ENCODE results near the gene DVL3.

DVL3 gene

DNA sequence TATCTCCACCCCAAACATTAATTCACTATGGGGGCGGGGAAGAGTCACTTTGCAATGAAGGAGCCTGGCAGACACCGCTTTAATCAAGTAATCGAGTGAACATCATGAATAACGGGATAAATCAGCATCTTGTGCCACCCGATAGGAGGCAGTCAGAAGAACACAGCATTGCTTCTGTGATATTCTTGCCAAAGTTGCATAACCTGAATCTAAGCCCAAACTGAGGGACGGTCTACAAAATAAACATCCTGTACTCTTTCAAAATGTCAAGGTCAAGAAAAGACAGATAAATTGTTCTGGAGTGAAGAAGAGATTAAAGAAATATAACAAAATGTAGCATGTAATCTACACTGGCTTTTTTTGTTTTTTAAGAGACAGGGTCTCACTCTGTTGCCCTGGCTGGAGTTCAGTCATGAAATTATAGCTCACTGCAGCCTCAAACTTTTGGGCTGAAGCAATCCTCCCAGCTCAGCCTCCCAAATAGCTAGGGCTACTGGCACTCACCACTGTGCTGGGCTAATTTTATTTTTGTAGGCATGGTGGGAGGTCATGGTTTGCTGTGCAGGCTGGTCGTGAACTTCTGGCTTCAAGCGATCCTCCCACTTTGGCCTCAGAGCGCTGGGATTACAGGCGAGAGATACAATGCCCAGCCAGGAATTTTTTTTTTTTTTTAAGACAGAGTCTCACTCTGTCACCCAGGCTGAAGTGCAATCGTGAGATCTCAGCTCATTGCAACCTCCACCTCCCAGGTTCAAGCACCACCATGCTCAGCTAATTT lies 54.2 kb downstream of the DVL3 start:
- no peak overlapping the region for H3K4me3 ChIP-seq (ENCODE audit: low read depth, low read length)
- no peak for TF ChIP-seq CTCF (IDR thresholded peaks at IDR 0.05; ENCODE audit: borderline replicate concordance, insufficient read depth, low read depth, low read length)

DNA sequence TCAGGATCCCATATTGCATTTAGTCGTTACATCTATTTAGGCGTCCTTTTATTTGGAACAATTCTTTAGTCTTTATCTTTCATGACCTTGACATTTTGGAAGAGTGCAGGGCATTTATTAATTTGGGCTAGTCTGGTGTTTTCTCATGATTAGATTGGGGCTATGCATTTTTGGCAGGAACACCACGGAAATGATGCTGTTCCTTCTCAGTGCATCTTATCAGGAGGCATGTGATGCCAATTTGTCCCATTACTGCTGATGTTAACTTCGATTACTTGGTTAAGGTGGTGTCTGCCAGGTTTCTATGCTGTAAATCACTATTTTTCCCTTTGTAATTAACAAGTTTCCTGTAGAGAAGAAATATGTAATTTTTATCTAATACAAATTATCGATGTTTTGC lies 56.1 kb downstream of the DVL3 start:
- TF ChIP-seq CTCF (IDR thresholded peaks at IDR 0.05; ENCODE audit: borderline replicate concordance, insufficient read depth, low read depth, low read length), result no peak
- H3K4me3 ChIP-seq (ENCODE audit: low read depth, low read length), result no peak overlapping the region

- no peak for TF ChIP-seq CTCF (IDR thresholded peaks at IDR 0.05; ENCODE audit: borderline replicate concordance, insufficient read depth, low read depth, low read length)
- no peak overlapping the region for H3K4me3 ChIP-seq (ENCODE audit: low read depth, low read length)
Observed at GRCh38 chr3:184211718-184212117, 56.5 kb downstream of the DVL3 start.

GRCh38 chr3:184218814-184219213 lies 63.6 kb downstream of the DVL3 start:
- no peak for TF ChIP-seq CTCF (IDR thresholded peaks at IDR 0.05; ENCODE audit: borderline replicate concordance, insufficient read depth, low read depth, low read length)
- no peak overlapping the region for H3K4me3 ChIP-seq (ENCODE audit: low read depth, low read length)

GRCh38 chr3:184222521-184222920 lies 67.3 kb downstream of the DVL3 start:
- TF ChIP-seq CTCF (IDR thresholded peaks at IDR 0.05; ENCODE audit: borderline replicate concordance, insufficient read depth, low read depth, low read length), result no peak
- no peak overlapping the region for H3K4me3 ChIP-seq (ENCODE audit: low read depth, low read length)

Data from GM12875 (cell line).